ENCODE measurements around the gene CENPX. TPM values are rescaled to one million over a fixed set of nuclear protein-coding genes. Genes with fewer than 3 reads are reported as not detected.

The CENPX gene
- total and polyA plus RNA-seq, 2 of the 13 experiments (the other 11 are each of a cell fraction or from before 2014, with no cell fraction given): 92.7 to 170 TPM

DNA sequence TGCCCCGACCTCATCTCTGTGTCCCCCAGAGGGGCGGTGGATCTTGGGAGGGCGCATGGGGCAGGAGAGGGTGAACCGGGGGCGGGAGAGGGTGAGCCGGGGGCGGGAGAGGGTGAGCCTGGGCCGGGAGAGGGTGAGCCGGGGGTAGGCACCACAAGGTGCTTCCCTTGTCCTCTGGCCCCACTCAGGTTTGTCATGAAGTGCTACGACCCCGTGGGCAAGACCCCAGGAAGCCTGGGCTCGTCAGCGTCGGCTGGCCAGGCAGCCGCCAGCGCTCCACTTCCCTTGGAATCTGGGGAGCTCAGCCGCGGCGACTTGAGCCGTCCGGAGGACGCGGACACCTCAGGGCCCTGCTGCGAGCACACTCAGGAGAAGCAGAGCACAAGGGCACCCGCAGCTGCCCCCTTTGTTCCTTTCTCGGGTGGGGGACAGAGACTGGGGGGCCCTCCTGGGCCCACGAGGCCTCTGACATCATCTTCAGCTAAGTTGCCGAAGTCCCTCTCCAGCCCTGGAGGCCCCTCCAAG lies 26.4 kb downstream of the CENPX start (continued):
- TF ChIP-seq ZFP91 (CRISPR knock-in tag; IDR thresholded peaks at IDR 0.05; ENCODE audit: borderline replicate concordance) (no peak), ZNF3 (CRISPR knock-in tag; IDR thresholded peaks at IDR 0.05) (no peak), TCF12 (IDR thresholded peaks at IDR 0.05) (no peak), TCF12 (CRISPR knock-in tag; IDR thresholded peaks at IDR 0.05) (0 out of 2 replicates have a peak, but pooled peaks have one; percentile 16), RBFOX2 (IDR thresholded peaks at IDR 0.05; ENCODE audit: low read depth, low read length) (peak; percentile 43; the same call in 1 of the 2 replicates), HOXA9 (CRISPR knock-in tag; IDR thresholded peaks at IDR 0.05; ENCODE audit: borderline replicate concordance) (0 out of 2 replicates have a peak, but pooled peaks have one; percentile 1), PATZ1 (CRISPR knock-in tag; IDR thresholded peaks at IDR 0.05) (no peak), NFYB (CRISPR knock-in tag; IDR thresholded peaks at IDR 0.05) (no peak), TFAP4 (IDR thresholded peaks at IDR 0.05; ENCODE audit: borderline replicate concordance, low read depth) (no peak), POGZ (CRISPR knock-in tag; IDR thresholded peaks at IDR 0.05) (no peak), ZKSCAN8 (CRISPR knock-in tag; IDR thresholded peaks at IDR 0.05; ENCODE audit: borderline replicate concordance) (no peak), ZNF24 (IDR thresholded peaks at IDR 0.05) (no peak), SNAI1 (CRISPR knock-in tag; IDR thresholded peaks at IDR 0.05; ENCODE audit: borderline replicate concordance) (no peak; the same call in 1 of the 2 replicates)
- TF ChIP-seq, protein P1, sequence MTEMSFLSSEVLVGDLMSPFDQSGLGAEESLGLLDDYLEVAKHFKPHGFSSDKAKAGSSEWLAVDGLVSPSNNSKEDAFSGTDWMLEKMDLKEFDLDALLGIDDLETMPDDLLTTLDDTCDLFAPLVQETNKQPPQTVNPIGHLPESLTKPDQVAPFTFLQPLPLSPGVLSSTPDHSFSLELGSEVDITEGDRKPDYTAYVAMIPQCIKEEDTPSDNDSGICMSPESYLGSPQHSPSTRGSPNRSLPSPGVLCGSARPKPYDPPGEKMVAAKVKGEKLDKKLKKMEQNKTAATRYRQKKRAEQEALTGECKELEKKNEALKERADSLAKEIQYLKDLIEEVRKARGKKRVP (CRISPR knock-in tag; IDR thresholded peaks at IDR 0.05): peak in 1 of 2 experiments; percentile 11; a peak in 1 of 4 replicates
- TF ChIP-seq, protein P2, sequence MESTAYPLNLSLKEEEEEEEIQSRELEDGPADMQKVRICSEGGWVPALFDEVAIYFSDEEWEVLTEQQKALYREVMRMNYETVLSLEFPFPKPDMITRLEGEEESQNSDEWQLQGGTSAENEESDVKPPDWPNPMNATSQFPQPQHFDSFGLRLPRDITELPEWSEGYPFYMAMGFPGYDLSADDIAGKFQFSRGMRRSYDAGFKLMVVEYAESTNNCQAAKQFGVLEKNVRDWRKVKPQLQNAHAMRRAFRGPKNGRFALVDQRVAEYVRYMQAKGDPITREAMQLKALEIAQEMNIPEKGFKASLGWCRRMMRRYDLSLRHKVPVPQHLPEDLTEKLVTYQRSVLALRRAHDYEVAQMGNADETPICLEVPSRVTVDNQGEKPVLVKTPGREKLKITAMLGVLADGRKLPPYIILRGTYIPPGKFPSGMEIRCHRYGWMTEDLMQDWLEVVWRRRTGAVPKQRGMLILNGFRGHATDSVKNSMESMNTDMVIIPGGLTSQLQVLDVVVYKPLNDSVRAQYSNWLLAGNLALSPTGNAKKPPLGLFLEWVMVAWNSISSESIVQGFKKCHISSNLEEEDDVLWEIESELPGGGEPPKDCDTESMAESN (CRISPR knock-in tag; conservative IDR thresholded peaks at IDR 0.05): 0 out of 2 replicates have a peak, but pooled peaks have one; percentile 0
- TF ChIP-seq, protein P3, sequence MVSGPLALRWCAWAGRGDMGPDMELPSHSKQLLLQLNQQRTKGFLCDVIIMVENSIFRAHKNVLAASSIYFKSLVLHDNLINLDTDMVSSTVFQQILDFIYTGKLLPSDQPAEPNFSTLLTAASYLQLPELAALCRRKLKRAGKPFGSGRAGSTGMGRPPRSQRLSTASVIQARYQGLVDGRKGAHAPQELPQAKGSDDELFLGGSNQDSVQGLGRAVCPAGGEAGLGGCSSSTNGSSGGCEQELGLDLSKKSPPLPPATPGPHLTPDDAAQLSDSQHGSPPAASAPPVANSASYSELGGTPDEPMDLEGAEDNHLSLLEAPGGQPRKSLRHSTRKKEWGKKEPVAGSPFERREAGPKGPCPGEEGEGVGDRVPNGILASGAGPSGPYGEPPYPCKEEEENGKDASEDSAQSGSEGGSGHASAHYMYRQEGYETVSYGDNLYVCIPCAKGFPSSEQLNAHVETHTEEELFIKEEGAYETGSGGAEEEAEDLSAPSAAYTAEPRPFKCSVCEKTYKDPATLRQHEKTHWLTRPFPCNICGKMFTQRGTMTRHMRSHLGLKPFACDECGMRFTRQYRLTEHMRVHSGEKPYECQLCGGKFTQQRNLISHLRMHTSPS (CRISPR knock-in tag; IDR thresholded peaks at IDR 0.05; ENCODE audit: low read depth): no peak
- TF ChIP-seq, protein P4, sequence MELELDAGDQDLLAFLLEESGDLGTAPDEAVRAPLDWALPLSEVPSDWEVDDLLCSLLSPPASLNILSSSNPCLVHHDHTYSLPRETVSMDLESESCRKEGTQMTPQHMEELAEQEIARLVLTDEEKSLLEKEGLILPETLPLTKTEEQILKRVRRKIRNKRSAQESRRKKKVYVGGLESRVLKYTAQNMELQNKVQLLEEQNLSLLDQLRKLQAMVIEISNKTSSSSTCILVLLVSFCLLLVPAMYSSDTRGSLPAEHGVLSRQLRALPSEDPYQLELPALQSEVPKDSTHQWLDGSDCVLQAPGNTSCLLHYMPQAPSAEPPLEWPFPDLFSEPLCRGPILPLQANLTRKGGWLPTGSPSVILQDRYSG (CRISPR knock-in tag; IDR thresholded peaks at IDR 0.05): no peak

All from HepG2 (cell line).